ENCODE data around the gene NBEA.

NBEA gene

DNA sequence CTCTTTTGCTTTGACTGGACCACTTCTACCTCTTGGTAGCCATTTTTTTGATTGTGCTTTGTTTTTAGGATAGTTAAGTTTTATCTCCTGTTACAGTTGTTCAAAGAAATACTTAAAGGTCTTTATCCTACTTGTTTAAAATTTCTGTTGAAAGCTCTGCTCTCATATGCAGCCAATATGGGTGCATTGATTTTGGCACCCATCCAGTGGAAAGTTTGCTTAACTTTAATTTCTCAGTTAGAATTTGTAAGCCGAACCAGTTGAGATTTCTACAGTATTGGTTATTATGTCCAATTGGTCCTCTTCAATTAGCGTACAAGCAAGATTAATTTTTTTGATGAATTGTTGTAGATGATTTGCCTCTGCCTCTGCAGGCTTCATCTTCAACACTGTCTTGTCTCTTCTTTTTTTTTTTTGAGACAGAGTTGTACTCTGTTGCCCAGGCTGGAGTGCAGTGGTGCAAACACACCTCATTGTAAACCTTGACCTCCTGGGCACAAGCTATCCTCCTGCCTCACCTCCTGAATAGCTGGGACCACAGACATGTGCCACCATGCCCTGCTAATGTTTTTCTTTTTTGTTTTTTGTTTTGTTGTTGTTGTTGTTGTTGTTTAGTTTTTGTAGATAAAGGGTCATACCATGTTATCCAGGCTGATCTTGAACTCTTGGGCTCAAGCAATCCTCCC lies 469.1 kb downstream of the NBEA start:
- Histone ChIP-seq H3K27ac (ENCODE audit: low read depth, low read length) (no peak overlapping the region), H3K27me3 (ENCODE audit: control insufficient read depth in 1 of 2, insufficient read depth in 2 of 2, low read length in 2 of 2) (no peaks in the 10 kb centered on the region), H3K4me1 (ENCODE audit: insufficient read depth, low read length) (no peaks in the 10 kb centered on the region), H3K9me3 (ENCODE audit: low read length) (no peaks in the 10 kb centered on the region), H3K4me3 (ENCODE audit: low read depth in 1 of 2, low read length in 2 of 2) (no peak overlapping the region), H3K9ac (ENCODE audit: low read length) (no peak overlapping the region), H3K36me3 (ENCODE audit: insufficient read depth, low read length) (no peaks in the 10 kb centered on the region)

GRCh38 chr13:35448465-35448864 lies 506.4 kb downstream of the NBEA start:
- Histone ChIP-seq H3K27ac (ENCODE audit: low read depth, low read length) (no peak overlapping the region), H3K36me3 (ENCODE audit: insufficient read depth, low read length) (no peaks in the 10 kb centered on the region), H3K4me1 (ENCODE audit: insufficient read depth, low read length) (peaks cover 7% of the 10 kb centered on the region), H3K27me3 (ENCODE audit: control insufficient read depth in 1 of 2, insufficient read depth in 2 of 2, low read length in 2 of 2) (no peaks in the 10 kb centered on the region), H3K9me3 (ENCODE audit: low read length) (no peaks in the 10 kb centered on the region), H3K9ac (ENCODE audit: low read length) (no peak overlapping the region), H3K4me3 (ENCODE audit: low read depth in 1 of 2, low read length in 2 of 2) (no peak overlapping the region)

DNA sequence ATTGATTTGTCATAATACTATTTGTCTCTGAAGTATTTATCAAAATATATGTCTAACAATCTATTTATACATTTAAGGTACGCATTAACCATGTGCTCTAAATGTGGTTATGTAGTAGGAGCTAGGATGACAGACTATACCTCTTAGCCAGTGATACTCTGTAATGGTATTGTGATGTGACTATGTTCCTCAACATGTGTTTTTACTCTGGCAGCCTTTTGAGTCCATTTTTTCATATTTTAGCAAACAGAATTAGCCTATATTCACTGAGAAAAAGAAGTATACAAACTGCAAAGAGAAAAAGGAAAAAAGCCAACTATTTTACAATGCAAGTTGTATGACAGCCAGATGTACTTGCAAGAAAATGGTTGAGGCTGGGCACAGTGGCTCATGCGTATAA lies 507.8 kb downstream of the NBEA start:
- H3K27me3 ChIP-seq (ENCODE audit: control insufficient read depth in 1 of 2, insufficient read depth in 2 of 2, low read length in 2 of 2) = no peaks in the 10 kb centered on the region
- H3K27ac ChIP-seq (ENCODE audit: low read depth, low read length) = no peak overlapping the region
- H3K4me3 ChIP-seq (ENCODE audit: low read depth in 1 of 2, low read length in 2 of 2) = no peak overlapping the region
- no peaks in the 10 kb centered on the region for H3K36me3 ChIP-seq (ENCODE audit: insufficient read depth, low read length)
- H3K9me3 ChIP-seq (ENCODE audit: low read length) = no peaks in the 10 kb centered on the region
- peaks cover 7% of the 10 kb centered on the region for H3K4me1 ChIP-seq (ENCODE audit: insufficient read depth, low read length)
- H3K9ac ChIP-seq (ENCODE audit: low read length) = no peak overlapping the region

DNA sequence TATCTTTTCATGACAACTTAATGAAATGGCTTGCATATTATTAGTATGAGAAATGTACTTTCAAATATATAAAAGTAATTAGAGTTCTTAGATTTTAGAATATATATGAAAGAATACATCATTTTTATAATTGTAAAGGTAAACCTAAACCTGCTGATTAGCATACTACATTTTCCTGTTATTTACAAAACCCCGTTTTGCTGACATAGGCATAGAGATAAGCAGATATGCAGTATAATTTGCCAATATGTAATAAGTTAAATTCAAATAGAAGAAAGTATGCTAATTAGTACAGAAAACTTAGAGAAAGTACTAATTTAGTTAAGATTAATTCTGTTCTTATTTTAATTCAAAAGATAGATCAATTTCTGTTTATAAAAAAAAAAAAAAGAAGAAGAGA lies 513.0 kb downstream of the NBEA start:
- no peaks in the 10 kb centered on the region for H3K36me3 ChIP-seq (ENCODE audit: insufficient read depth, low read length)
- no peak overlapping the region for H3K4me3 ChIP-seq (ENCODE audit: low read depth in 1 of 2, low read length in 2 of 2)
- H3K27me3 ChIP-seq (ENCODE audit: control insufficient read depth in 1 of 2, insufficient read depth in 2 of 2, low read length in 2 of 2) = no peaks in the 10 kb centered on the region
- no peak overlapping the region for H3K27ac ChIP-seq (ENCODE audit: low read depth, low read length)
- no peaks in the 10 kb centered on the region for H3K4me1 ChIP-seq (ENCODE audit: insufficient read depth, low read length)
- no peak overlapping the region for H3K9ac ChIP-seq (ENCODE audit: low read length)
- H3K9me3 ChIP-seq (ENCODE audit: low read length) = no peaks in the 10 kb centered on the region

DNA sequence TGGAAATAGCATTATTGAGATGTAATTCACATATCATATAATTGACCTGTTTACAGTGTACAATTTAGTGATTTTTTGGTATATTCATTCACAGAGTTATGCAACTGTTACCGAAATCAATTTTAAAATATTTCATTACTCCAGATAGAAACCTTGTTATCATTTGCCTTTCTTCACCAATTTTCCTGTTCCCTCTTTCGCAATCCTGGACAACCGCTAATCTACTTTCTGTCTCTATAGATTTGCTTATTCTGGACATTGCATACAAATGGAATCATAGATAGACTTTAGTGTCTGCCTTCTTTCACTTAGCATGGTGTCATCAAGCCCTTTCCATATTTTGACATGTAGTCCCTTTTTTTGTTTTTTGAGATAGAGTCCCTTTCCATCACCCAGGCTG lies 515.2 kb downstream of the NBEA start:
- no peak overlapping the region for H3K9ac ChIP-seq (ENCODE audit: low read length)
- no peaks in the 10 kb centered on the region for H3K27me3 ChIP-seq (ENCODE audit: control insufficient read depth in 1 of 2, insufficient read depth in 2 of 2, low read length in 2 of 2)
- no peak overlapping the region for H3K4me3 ChIP-seq (ENCODE audit: low read depth in 1 of 2, low read length in 2 of 2)
- H3K9me3 ChIP-seq (ENCODE audit: low read length) = no peaks in the 10 kb centered on the region
- no peak overlapping the region for H3K27ac ChIP-seq (ENCODE audit: low read depth, low read length)
- no peaks in the 10 kb centered on the region for H3K4me1 ChIP-seq (ENCODE audit: insufficient read depth, low read length)
- no peaks in the 10 kb centered on the region for H3K36me3 ChIP-seq (ENCODE audit: insufficient read depth, low read length)

GRCh38 chr13:35460061-35460460 lies 518.0 kb downstream of the NBEA start:
- no peaks in the 10 kb centered on the region for H3K4me1 ChIP-seq (ENCODE audit: insufficient read depth, low read length)
- no peaks in the 10 kb centered on the region for H3K36me3 ChIP-seq (ENCODE audit: insufficient read depth, low read length)
- H3K27me3 ChIP-seq (ENCODE audit: control insufficient read depth in 1 of 2, insufficient read depth in 2 of 2, low read length in 2 of 2) = no peaks in the 10 kb centered on the region
- no peak overlapping the region for H3K9ac ChIP-seq (ENCODE audit: low read length)
- no peak overlapping the region for H3K4me3 ChIP-seq (ENCODE audit: low read depth in 1 of 2, low read length in 2 of 2)
- H3K9me3 ChIP-seq (ENCODE audit: low read length) = no peaks in the 10 kb centered on the region
- no peak overlapping the region for H3K27ac ChIP-seq (ENCODE audit: low read depth, low read length)

DNA sequence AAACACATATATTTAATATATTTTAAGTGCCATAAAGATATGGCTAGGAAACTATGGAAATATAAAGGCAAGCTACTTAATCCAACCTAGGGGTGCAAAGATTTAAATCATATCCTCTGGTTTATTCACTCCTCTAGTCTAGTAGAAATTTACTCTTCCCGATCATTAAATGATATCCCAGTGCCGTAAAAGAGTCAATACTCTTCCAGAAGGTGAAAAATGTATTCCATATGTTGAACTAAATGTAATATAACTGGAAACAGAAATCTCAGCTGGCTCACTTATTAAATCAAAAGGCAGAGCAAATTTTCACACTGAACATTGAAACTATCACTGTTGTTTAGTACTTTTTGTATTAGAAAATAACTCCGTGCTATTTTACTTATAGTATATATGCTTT lies 523.3 kb downstream of the NBEA start:
- Histone ChIP-seq H3K9me3 (ENCODE audit: low read length) (no peaks in the 10 kb centered on the region), H3K27me3 (ENCODE audit: control insufficient read depth in 1 of 2, insufficient read depth in 2 of 2, low read length in 2 of 2) (no peaks in the 10 kb centered on the region), H3K4me1 (ENCODE audit: insufficient read depth, low read length) (peaks cover 5% of the 10 kb centered on the region), H3K36me3 (ENCODE audit: insufficient read depth, low read length) (no peaks in the 10 kb centered on the region), H3K9ac (ENCODE audit: low read length) (no peak overlapping the region), H3K27ac (ENCODE audit: low read depth, low read length) (no peak overlapping the region), H3K4me3 (ENCODE audit: low read depth in 1 of 2, low read length in 2 of 2) (no peak overlapping the region)

DNA sequence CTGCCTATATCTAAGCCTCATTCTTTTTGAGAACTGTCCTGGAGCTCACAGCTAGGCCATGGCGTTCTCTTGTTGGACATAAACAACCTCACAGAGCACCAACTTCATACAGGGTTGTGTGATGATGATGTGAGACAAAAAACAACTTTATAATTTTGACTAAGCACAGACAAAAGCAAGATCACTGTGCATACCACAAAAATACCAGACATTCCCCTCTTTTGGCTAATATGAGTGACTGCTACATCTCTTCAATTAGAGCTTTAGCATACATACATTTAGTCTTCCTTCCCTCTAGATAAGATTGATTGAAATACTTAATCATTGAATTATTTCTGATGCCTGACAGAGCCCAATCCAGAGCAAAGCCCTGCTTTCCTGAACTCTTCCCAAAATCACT lies 526.1 kb downstream of the NBEA start:
- Histone ChIP-seq H3K27me3 (ENCODE audit: control insufficient read depth in 1 of 2, insufficient read depth in 2 of 2, low read length in 2 of 2) (no peaks in the 10 kb centered on the region), H3K27ac (ENCODE audit: low read depth, low read length) (no peak overlapping the region), H3K9me3 (ENCODE audit: low read length) (no peaks in the 10 kb centered on the region)

GRCh38 chr13:35469806-35470525 lies 527.9 kb downstream of the NBEA start:
- Histone ChIP-seq H3K9ac (ENCODE audit: low read length) (peak overlapping the region; percentile 0), H3K27me3 (ENCODE audit: control insufficient read depth in 1 of 2, insufficient read depth in 2 of 2, low read length in 2 of 2) (no peaks in the 10 kb centered on the region), H3K4me1 (ENCODE audit: insufficient read depth, low read length) (peaks cover 5% of the 10 kb centered on the region), H3K4me3 (ENCODE audit: low read depth in 1 of 2, low read length in 2 of 2) (peak overlapping the region in 1 of 2 donors; percentile 41), H3K27ac (ENCODE audit: low read depth, low read length) (no peak overlapping the region), H3K36me3 (ENCODE audit: insufficient read depth, low read length) (no peaks in the 10 kb centered on the region), H3K9me3 (ENCODE audit: low read length) (no peaks in the 10 kb centered on the region)

More for the DNA sequence above, 526.1 kb downstream of the NBEA start:
- H3K4me3 ChIP-seq (ENCODE audit: low read depth in 1 of 2, low read length in 2 of 2) = no peak overlapping the region
- peaks cover 5% of the 10 kb centered on the region for H3K4me1 ChIP-seq (ENCODE audit: insufficient read depth, low read length)
- H3K9ac ChIP-seq (ENCODE audit: low read length) = no peak overlapping the region
- no peaks in the 10 kb centered on the region for H3K36me3 ChIP-seq (ENCODE audit: insufficient read depth, low read length)

- peak overlapping the region; percentile 0 for H3K9ac ChIP-seq (ENCODE audit: low read length)
- H3K27me3 ChIP-seq (ENCODE audit: control insufficient read depth in 1 of 2, insufficient read depth in 2 of 2, low read length in 2 of 2) = no peaks in the 10 kb centered on the region
- no peaks in the 10 kb centered on the region for H3K9me3 ChIP-seq (ENCODE audit: low read length)
- H3K4me1 ChIP-seq (ENCODE audit: insufficient read depth, low read length) = peaks cover 5% of the 10 kb centered on the region
- no peaks in the 10 kb centered on the region for H3K36me3 ChIP-seq (ENCODE audit: insufficient read depth, low read length)
- H3K4me3 ChIP-seq (ENCODE audit: low read depth in 1 of 2, low read length in 2 of 2) = peak overlapping the region; percentile 41 to 46
- peak overlapping the region; percentile 66 for H3K27ac ChIP-seq (ENCODE audit: low read depth, low read length)
Observed at GRCh38 chr13:35470671-35471661, 528.9 kb downstream of the NBEA start.

DNA sequence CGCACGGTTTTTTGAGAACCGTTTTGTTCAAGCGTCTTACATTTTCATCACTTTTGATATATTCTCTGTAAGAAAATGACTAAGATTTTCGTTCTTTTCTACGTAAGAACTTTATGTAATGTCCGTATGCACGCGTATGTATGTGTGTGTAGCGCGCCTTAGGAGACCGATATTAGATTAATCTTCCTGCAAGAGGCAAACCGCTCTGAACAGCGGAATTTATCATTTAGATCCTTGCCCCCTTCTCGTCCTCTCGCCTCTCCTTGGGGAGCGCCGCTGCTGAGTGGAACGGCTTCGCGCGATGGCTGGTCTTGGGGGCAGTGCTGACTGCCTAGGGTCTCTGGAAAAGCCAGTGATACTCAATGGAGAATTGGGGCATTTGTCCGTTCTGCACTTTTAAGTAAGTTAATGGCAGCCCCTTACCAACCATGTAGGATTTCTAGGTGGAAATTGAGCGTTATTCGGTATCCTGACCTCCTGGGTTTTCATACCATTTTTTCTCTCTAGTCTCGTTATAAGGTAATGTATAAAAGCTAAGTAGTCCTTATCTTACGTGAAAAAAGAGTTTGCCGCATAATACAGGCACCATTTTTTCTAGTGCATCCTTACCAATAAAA lies 529.7 kb downstream of the NBEA start:
- Histone ChIP-seq H3K4me3 (ENCODE audit: low read depth in 1 of 2, low read length in 2 of 2) (no peak overlapping the region), H3K36me3 (ENCODE audit: insufficient read depth, low read length) (no peaks in the 10 kb centered on the region), H3K27ac (ENCODE audit: low read depth, low read length) (no peak overlapping the region), H3K9me3 (ENCODE audit: low read length) (no peaks in the 10 kb centered on the region), H3K27me3 (ENCODE audit: control insufficient read depth in 1 of 2, insufficient read depth in 2 of 2, low read length in 2 of 2) (no peaks in the 10 kb centered on the region), H3K4me1 (ENCODE audit: insufficient read depth, low read length) (peaks cover 5% of the 10 kb centered on the region), H3K9ac (ENCODE audit: low read length) (no peak overlapping the region)

Measured in muscle layer of colon (tissue), 2 donors.